DLD1 (cell line): ENCODE data around the gene KIF26A.

ENCODE experiments used
- in situ Hi-C: cut with HindIII; loops from 2 replicates; pipeline ENCODE4 v1.10.0; 2017; ENCODE audit warnings: low sequenced_read_pairs

KIF26A gene

GRCh38 chr14:104112609-104113571 lies 25.5 kb upstream of the KIF26A start:
- in situ Hi-C loops, result no loop called here

- in situ Hi-C loops, result no loop called here
Observed at GRCh38 chr14:104113631-104114420, 24.6 kb upstream of the KIF26A start.

GRCh38 chr14:104114421-104115130 lies 23.8 kb upstream of the KIF26A start:
- in situ Hi-C loops, result no loop called here

DNA sequence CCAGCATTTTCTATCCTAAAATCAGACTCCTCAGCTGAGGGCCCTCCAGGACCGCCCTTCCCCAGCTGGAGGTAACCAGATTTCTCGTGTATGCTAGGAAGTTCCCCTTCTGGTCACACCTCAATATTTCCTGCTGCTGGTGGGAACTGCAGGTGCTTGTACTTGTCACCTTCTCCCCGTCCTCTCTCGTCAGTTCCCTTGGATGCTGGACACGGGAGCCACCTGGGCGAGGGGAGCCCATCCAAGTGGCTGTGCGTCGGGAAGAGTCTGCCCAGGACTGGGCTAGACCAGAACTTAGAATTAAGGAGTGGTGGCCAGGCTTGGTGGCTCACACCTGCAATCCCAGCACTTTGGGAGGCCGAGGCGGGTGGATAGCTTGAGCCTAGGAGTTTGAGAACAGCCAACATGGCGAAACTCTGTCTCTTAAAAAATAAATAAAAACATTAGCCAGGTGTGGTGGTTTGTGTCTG lies 23.2 kb upstream of the KIF26A start:
- in situ Hi-C loops, result no loop called here

DNA sequence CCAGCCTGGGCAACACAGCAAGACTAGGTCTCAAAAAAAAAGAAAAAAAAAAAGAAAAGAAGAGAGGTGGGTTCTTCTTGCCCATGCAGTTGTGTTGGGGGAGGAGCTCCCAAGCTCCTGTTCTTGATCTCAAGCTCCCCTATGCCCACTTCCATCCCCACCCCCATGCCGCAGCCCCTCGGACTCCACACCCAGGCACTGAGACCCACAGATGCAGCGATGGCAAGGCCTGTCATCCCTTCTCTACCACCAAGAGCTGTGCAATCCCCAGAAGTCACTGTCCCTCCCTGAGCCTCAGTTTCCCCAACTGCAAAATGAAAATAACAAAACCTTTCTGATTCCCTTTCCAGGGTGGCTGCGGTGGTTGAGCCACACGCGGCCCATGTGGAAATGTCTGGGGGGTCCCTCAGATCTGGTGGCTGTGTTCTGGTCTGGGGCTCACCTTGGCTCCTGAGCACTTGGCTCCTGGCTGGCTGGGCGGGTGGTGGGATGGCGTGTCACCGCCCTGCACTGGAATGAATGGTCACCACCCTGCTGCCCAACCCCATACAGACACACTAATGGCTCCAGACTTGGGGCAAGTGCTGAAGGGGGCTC lies 22.6 kb upstream of the KIF26A start:
- in situ Hi-C loops, result no loop called here

DNA sequence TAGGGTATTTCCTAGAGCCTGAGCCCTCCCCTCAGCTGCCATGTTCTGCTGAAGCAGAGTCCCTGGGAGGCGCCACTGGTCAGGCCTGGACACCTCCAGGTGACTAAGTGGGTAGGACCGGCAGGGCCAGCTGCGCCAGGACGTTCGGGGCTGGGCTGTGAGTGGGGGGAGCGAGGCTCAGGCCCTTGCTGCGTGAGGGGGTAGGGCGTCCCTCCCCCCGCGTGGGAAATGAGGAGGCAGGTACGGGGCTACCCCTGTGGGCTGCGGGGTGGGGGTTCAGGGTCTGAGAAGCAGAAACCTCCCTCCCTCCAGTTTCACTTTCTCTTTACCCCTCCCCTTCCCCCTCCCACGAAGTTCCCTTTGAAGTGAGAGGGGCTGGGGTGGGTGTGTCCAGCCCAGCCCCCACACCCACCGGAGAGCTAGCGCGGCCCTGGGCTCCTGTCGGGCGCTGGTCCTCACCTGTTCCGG lies 22.1 kb upstream of the KIF26A start:
- in situ Hi-C loops, result no loop called here

DNA sequence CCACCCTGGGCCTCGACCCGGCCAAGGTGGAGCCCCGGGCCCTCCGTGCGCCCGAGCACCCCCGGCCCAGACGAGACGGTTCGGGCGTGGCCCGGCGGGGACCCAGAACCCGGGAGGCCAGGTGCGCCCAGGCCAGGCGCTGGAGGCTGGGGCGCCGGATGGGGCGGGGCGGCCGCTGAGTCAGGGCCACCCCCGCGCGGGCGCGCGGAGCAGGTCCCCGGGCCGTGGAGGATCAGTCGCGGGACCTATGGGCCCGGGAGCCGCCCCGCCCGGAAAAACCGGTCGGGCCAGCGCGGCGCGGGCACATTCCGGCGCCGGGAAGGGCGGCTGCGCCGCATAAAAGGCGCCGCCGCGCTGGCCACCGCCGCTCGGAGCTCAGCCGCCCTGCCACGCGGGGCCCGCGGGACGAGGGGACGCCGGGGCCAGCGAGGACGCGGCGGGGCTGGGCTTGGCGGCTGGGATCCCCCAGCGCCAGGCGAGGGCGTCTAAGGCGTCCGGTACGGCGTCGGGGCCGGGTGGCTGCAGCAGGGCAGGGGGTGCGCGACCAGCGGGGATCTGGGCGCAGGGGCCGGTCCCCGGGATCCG lies 21.5 kb upstream of the KIF26A start:
- in situ Hi-C loops, result no loop called here

GRCh38 chr14:104117341-104118005 lies 20.9 kb upstream of the KIF26A start:
- in situ Hi-C loops, result no loop called here

DNA sequence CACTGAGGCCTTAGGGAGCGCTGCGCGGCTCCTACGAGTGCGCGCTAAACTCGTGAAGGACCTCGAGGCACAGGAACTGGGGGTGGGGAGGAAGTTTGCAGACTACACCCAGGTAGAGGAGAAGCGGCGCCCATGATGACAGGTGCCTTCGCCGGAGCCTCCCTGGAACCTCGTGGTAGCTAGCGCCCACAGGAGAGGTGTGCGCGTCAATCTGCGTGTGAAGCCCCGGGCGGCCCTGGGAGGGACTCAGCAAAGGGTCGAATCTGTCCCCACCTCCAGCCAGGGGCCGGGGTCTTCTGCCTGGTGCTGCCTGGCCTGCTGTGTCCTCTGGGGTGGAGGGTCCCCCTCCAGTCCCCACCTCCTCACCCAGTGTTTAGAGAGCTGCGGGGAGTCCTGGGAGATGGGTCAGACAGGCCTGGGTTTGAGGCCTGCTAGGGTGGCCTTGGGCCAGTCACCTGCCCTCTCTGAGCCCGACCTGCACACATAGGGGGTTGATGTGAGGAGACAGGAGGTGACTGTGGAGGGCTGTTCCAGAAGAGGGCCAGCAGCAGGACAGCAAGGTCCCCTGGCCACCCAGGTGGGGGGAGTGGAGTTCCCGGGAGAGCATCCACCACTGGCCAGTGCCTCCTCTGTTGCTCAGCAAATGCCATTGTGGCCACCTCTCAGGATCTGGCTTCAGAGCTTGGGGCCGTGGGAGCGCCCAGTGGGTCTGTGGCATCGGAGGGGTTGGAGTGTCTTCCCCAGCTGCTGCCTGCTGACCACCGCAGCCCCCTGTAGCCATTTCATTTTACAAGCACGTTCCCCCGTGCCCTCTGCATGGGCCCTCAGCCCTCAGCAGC lies 20.2 kb upstream of the KIF26A start:
- in situ Hi-C loops, result no loop called here

GRCh38 chr14:104119119-104119487 lies 19.3 kb upstream of the KIF26A start:
- in situ Hi-C loops, result no loop called here

GRCh38 chr14:104119488-104120251 lies 18.7 kb upstream of the KIF26A start:
- in situ Hi-C loops, result no loop called here

- in situ Hi-C loops, result no loop called here
Observed at GRCh38 chr14:104120281-104120741, 18.1 kb upstream of the KIF26A start.

GRCh38 chr14:104121142-104121541 lies 17.2 kb upstream of the KIF26A start:
- in situ Hi-C loops, result no loop called here

DNA sequence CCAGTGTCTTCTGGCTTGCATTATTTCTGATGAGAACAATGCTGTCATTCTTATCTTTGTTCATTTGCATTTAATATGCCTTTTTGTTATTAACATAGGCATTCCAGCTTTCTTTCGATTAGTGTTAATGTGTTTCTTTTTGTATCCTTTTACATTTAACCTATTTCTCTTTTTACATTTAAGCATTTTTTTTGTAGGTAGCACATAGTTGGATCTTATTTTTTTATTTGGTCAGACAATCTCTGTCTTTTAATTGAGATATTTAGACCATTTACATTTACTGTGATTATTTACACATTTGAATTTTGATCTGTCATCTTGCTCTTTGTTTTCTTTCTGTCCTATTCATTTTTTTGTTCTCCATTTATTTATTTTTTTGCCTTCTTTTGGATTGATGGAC lies 14.5 kb upstream of the KIF26A start:
- in situ Hi-C loops, result no loop called here

DNA sequence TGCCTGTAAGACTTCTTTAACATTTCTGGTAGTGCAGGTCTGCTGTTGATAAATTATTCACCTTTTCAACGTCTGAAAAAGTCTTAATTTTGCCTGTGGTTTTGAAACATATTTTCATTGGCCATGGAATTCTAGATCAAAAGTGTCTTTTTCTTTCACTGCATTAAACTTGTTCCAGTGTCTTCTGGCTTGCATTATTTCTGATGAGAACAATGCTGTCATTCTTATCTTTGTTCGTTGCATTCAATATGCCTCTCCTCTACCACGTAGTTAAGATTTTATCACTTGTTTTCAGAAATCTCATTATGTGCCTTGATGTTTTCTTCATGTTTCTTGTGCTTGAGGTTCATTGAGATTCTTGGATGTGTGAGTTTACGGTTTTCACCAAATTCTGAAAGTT lies 13.4 kb upstream of the KIF26A start:
- in situ Hi-C loops, result no loop called here

- in situ Hi-C loops, result no loop called here
Observed at GRCh38 chr14:104126753-104127152, 11.6 kb upstream of the KIF26A start.

GRCh38 chr14:104128981-104129380 lies 9.4 kb upstream of the KIF26A start:
- in situ Hi-C loops, result no loop called here

- in situ Hi-C loops, result no loop called here
Observed at GRCh38 chr14:104129556-104129955, 8.8 kb upstream of the KIF26A start.
